ENCODE results near the gene SH3BP5. TPM values are rescaled to one million over a fixed set of nuclear protein-coding genes. Genes with fewer than 3 reads are reported as not detected.

Gene SH3BP5
- polyA plus RNA-seq, 1 of the 3 experiments (the other 2 are of a cell fraction), result 29.5 TPM

DNA sequence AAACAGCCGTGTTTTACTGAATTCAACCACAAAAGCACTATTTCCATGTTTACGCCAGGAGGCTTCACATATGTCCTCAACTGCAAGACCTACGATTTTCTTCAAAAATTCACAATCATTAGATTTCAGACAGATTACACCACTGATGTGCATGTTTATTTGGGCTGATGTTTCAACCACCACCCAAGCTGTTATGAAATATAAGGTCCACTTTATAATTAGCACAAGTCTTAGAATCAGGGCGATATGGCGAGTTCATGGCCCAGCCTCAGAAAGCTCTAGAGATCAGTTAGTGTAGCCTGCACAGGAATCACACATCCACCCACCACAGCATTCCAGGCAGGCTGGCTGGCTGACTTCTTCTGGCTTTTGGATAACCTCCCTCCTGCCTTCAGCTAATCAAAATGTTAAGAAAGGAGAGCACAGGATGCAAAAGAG, 15.4 kb downstream of the SH3BP5 start:
- Histone ChIP-seq H3K9ac (peak overlapping the region; percentile 32; the same call in 1 of the 2 replicates), H3K4me2 (peak overlapping the region; percentile 58), H3K27me3 (ENCODE audit: insufficient read depth) (no peaks in the 10 kb centered on the region), H3K4me1 (ENCODE audit: control insufficient read depth in 1 of 2, insufficient read depth in 2 of 2, low read depth in 1 of 2, low read length in 1 of 2) (peaks cover 3 to 33% of the 10 kb centered on the region in 2 experiments; a peak in 2 of 4 replicates), H3K27ac (ENCODE audit: low read depth in 2 of 2, low read length in 1 of 2) (peak overlapping the region in 1 of 2 experiments; percentile 57; a peak in 2 of 4 replicates), H3K79me2 (ENCODE audit: insufficient read depth) (peaks cover 9% of the 10 kb centered on the region; the same call in 1 of the 2 replicates), H3K36me3 (replicated peaks in 1 of 2; ENCODE audit: control insufficient read depth in 1 of 2, insufficient read depth in 2 of 2, low read length in 1 of 2) (no peaks in the 10 kb centered on the region), H3K4me3 (ENCODE audit: low read depth in 2 of 2, low read length in 1 of 2) (no peak overlapping the region), H3K9me2 (no peaks in the 10 kb centered on the region), H3K9me3 (no peaks in the 10 kb centered on the region), H4K20me1 (ENCODE audit: insufficient read depth) (no peaks in the 10 kb centered on the region), H2AFZ (ENCODE audit: low read depth) (no peak overlapping the region), H3F3A (replicated peaks; ENCODE audit: insufficient read depth) (peaks cover 19% of the 10 kb centered on the region)
- ChIA-PET CTCF (interaction anchor here (0.6 to 2.5 kb wide), 3 partner anchors 15 to 49 kb away, joined by 3 to 9 read pairs (median 8); partner anchors contain the start of gene SH3BP5), POLR2A (no interaction called here)
- no peak for DNase-seq
- no peak for TF ChIP-seq CHD2 (IDR thresholded peaks at IDR 0.05; ENCODE audit: low read length, partially characterized antibody)
- no peak for TF ChIP-seq GATA2 (CRISPR knock-in tag; IDR thresholded peaks at IDR 0.05)
- TF ChIP-seq EZH2phosphoT487 (IDR thresholded peaks at IDR 0.05; ENCODE audit: borderline replicate concordance, low read depth), result no peak
- no peak for TF ChIP-seq NFIC (IDR thresholded peaks at IDR 0.05; ENCODE audit: borderline replicate concordance)
- TF ChIP-seq FOXJ3 (CRISPR knock-in tag; IDR thresholded peaks at IDR 0.05), result no peak
- TF ChIP-seq SMC3 (IDR thresholded peaks at IDR 0.05; ENCODE audit: low read depth, low read length), result no peak
- TF ChIP-seq NRF1 (IDR thresholded peaks at IDR 0.05; ENCODE audit: low read depth, low read length), result no peak
- 96% methylated on average over 5 of the region's 5 CpGs for WGBS (ENCODE audit: low lambda C conversion rate)

DNA sequence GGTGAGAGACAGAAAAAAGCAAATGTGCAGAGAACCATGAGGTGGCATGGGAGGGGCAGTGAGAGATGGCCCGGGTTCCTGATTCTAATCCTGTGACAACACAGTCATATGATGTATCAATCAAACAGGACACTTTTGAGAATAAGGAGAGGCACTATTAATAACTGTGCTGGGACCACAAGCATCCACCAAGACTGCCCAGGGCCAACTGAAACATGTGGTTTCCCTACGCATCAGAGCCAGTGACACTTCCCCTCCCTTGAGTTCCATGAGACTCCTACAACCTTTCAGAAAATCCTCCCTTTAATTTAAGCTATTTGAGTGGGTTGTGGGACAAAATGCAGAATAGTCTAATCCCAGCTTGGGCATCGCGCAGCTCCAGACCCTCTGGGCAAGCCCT, 17.4 kb downstream of the SH3BP5 start:
- TF ChIP-seq NRF1 (IDR thresholded peaks at IDR 0.05; ENCODE audit: low read depth, low read length) (no peak), TEAD4 (IDR thresholded peaks at IDR 0.05; ENCODE audit: borderline replicate concordance, insufficient read depth) (no peak), TAF1 (IDR thresholded peaks at IDR 0.05; ENCODE audit: borderline replicate concordance, low read depth, low read length) (no peak), ELF1 (IDR thresholded peaks at IDR 0.05) (no peak), FOXM1 (IDR thresholded peaks at IDR 0.05; ENCODE audit: low read depth) (no peak), EZH2phosphoT487 (IDR thresholded peaks at IDR 0.05; ENCODE audit: borderline replicate concordance, low read depth) (no peak), SIN3A (IDR thresholded peaks at IDR 0.05; ENCODE audit: borderline replicate concordance, low read depth, low read length) (no peak), POLR2AphosphoS5 (IDR thresholded peaks at IDR 0.05; ENCODE audit: low read depth, low read length) (no peak), MEF2A (IDR thresholded peaks at IDR 0.05; ENCODE audit: borderline replicate concordance, low read depth) (no peak), EP300 (IDR thresholded peaks at IDR 0.05; ENCODE audit: borderline replicate concordance in 1 of 2, low read depth in 1 of 2, low read length in 1 of 2) (no peak), MXI1 (IDR thresholded peaks at IDR 0.05; ENCODE audit: low read depth, low read length) (no peak), JUND (IDR thresholded peaks at IDR 0.05) (no peak), YY1 (IDR thresholded peaks at IDR 0.05; ENCODE audit: low read depth) (no peak), GABPA (IDR thresholded peaks at IDR 0.05; ENCODE audit: low read depth) (no peak), FOXJ3 (CRISPR knock-in tag; IDR thresholded peaks at IDR 0.05) (no peak)
- TF ChIP-seq, protein P1, sequence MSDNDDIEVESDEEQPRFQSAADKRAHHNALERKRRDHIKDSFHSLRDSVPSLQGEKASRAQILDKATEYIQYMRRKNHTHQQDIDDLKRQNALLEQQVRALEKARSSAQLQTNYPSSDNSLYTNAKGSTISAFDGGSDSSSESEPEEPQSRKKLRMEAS (IDR thresholded peaks at IDR 0.05; ENCODE audit: low read depth), result no peak
- TF ChIP-seq, protein P2, sequence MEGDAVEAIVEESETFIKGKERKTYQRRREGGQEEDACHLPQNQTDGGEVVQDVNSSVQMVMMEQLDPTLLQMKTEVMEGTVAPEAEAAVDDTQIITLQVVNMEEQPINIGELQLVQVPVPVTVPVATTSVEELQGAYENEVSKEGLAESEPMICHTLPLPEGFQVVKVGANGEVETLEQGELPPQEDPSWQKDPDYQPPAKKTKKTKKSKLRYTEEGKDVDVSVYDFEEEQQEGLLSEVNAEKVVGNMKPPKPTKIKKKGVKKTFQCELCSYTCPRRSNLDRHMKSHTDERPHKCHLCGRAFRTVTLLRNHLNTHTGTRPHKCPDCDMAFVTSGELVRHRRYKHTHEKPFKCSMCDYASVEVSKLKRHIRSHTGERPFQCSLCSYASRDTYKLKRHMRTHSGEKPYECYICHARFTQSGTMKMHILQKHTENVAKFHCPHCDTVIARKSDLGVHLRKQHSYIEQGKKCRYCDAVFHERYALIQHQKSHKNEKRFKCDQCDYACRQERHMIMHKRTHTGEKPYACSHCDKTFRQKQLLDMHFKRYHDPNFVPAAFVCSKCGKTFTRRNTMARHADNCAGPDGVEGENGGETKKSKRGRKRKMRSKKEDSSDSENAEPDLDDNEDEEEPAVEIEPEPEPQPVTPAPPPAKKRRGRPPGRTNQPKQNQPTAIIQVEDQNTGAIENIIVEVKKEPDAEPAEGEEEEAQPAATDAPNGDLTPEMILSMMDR (IDR thresholded peaks at IDR 0.05), result no peak
- TF ChIP-seq, protein P3, sequence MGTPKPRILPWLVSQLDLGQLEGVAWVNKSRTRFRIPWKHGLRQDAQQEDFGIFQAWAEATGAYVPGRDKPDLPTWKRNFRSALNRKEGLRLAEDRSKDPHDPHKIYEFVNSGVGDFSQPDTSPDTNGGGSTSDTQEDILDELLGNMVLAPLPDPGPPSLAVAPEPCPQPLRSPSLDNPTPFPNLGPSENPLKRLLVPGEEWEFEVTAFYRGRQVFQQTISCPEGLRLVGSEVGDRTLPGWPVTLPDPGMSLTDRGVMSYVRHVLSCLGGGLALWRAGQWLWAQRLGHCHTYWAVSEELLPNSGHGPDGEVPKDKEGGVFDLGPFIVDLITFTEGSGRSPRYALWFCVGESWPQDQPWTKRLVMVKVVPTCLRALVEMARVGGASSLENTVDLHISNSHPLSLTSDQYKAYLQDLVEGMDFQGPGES (IDR thresholded peaks at IDR 0.05; ENCODE audit: low read depth, low read length), result no peak
- no peak for DNase-seq
- Histone ChIP-seq H3K9me3 (no peaks in the 10 kb centered on the region), H3K4me2 (no peak overlapping the region), H3K4me3 (ENCODE audit: low read depth in 2 of 2, low read length in 1 of 2) (no peak overlapping the region), H3F3A (replicated peaks; ENCODE audit: insufficient read depth) (peaks cover 6% of the 10 kb centered on the region), H4K20me1 (ENCODE audit: insufficient read depth) (no peaks in the 10 kb centered on the region), H3K27me3 (ENCODE audit: insufficient read depth) (no peaks in the 10 kb centered on the region), H3K9me2 (no peaks in the 10 kb centered on the region), H3K36me3 (replicated peaks in 1 of 2; ENCODE audit: control insufficient read depth in 1 of 2, insufficient read depth in 2 of 2, low read length in 1 of 2) (no peaks in the 10 kb centered on the region), H2AFZ (ENCODE audit: low read depth) (no peak overlapping the region), H3K4me1 (ENCODE audit: control insufficient read depth in 1 of 2, insufficient read depth in 2 of 2, low read depth in 1 of 2, low read length in 1 of 2) (peaks cover 0 to 33% of the 10 kb centered on the region in 2 experiments; a peak in 2 of 4 replicates), H3K9ac (no peak overlapping the region), H3K27ac (ENCODE audit: low read depth in 2 of 2, low read length in 1 of 2) (no peak overlapping the region), H3K79me2 (ENCODE audit: insufficient read depth) (peaks cover 9% of the 10 kb centered on the region; the same call in 1 of the 2 replicates)
- ChIA-PET POLR2A (no interaction called here), CTCF (interaction anchor here (1.5 kb wide), 1 partner anchor 47 kb away, joined by 3 read pairs; no protein-coding TSS in a partner anchor)
- 94% methylated on average over 4 of the region's 4 CpGs for WGBS (ENCODE audit: low lambda C conversion rate)
